Spinal cord (tissue), 10 donors: ENCODE data around the gene DAB2. TPM values are rescaled to one million over a fixed set of nuclear protein-coding genes. Genes with fewer than 3 reads are reported as not detected.
"Not testable (repeated sequence)": the region's sequence is repeated elsewhere in the genome, so short reads cannot be mapped to it uniquely, and the experiment has no call there.

Experiments
- DNase-seq, 6 donors: peaks; one replicate each; pipeline versions ENCODE4 v3.0.0 to v3.0.0-alpha.2; 2013 to 2015; ENCODE audit warnings: low spot score in 6 of 6, low read depth in 4 of 6
- H3K27ac ChIP-seq: one replicate; pipeline ENCODE4 v1.5.1; 2013; ENCODE audit warnings: low read depth, low read length, control low read depth
- H3K27me3 ChIP-seq: one replicate; pipeline ENCODE4 v1.6.1; 2013; ENCODE audit warnings: low read length; ENCODE audit not compliant: control insufficient read depth, insufficient read depth
- H3K36me3 ChIP-seq: one replicate; pipeline ENCODE4 v1.6.1; 2013; ENCODE audit warnings: low read length; ENCODE audit not compliant: control insufficient read depth, insufficient read depth
- H3K4me1 ChIP-seq: one replicate; pipeline ENCODE4 v1.6.1; 2013; ENCODE audit warnings: low read length; ENCODE audit not compliant: control insufficient read depth, insufficient read depth
- H3K4me3 ChIP-seq: one replicate; pipeline ENCODE4 v1.5.1; 2013; ENCODE audit warnings: low read depth, low read length, control low read depth
- H3K9me3 ChIP-seq: one replicate; pipeline ENCODE4 v1.6.1; 2013; ENCODE audit warnings: low read length; ENCODE audit not compliant: control insufficient read depth, insufficient read depth
- WGBS: methylation state at CpG from one replicate; pipeline ENCODE4 v1.1.5; 2013; ENCODE audit warnings: missing lambda C conversion rate; ENCODE audit not compliant: insufficient coverage; 5-methylcytosine and 5-hydroxymethylcytosine counted together
- polyA plus RNA-seq, 2 donors: library from polyadenylated mRNA; unstranded; fragments of 120-200 nt; gene quantifications; one replicate each; pipeline ENCODE4 v1.2.1, GENCODE V29; 2013; ENCODE audit not compliant: insufficient read length in 2 of 2
- total RNA-seq, 2 donors: library from RNA; depleted of rRNA in 1 of 2; stranded (reverse); fragments of 120-200 nt in 1 of 2; fragments of >200 nt in 1 of 2; gene quantifications; one replicate each; pipeline versions ENCODE4 v1.2.3 to v1.2.4, GENCODE V29; 2013 to 2014
- donor health status: healthy.

DAB2 gene
- total and polyA plus RNA-seq, 4 donors, result 21.5 to 98.7 (median 49.8) TPM

- Histone ChIP-seq H3K4me1 (no peaks in the 10 kb centered on the region), H3K27me3 (no peaks in the 10 kb centered on the region), H3K9me3 (no peaks in the 10 kb centered on the region), H3K4me3 (no peak overlapping the region), H3K27ac (no peak overlapping the region), H3K36me3 (no peaks in the 10 kb centered on the region)
- no peak for DNase-seq
- WGBS, result no CpG with 5 or more reads among the region's 1 CpG
Measured at GRCh38 chr5:39340506-39340905, 84.3 kb downstream of the DAB2 start.

- Histone ChIP-seq H3K27ac (no peak overlapping the region), H3K4me1 (no peaks in the 10 kb centered on the region), H3K9me3 (no peaks in the 10 kb centered on the region), H3K4me3 (no peak overlapping the region), H3K36me3 (no peaks in the 10 kb centered on the region), H3K27me3 (no peaks in the 10 kb centered on the region)
- peak in 1 of 6 donors; percentile 4 for DNase-seq
- WGBS, result no CpG with 5 or more reads among the region's 1 CpG
Measured at GRCh38 chr5:39337252-39337915, 87.4 kb downstream of the DAB2 start.

- H3K36me3 ChIP-seq, H3K9me3 ChIP-seq, H3K27me3 ChIP-seq, H3K27ac ChIP-seq, H3K4me1 ChIP-seq, H3K4me3 ChIP-seq, DNase-seq: not testable (repeated sequence)
- WGBS, result 96% methylated on average over 4 of the region's 27 CpGs
Measured at GRCh38 chr5:39334296-39334695, 90.5 kb downstream of the DAB2 start.

- no peak overlapping the region for H3K27ac ChIP-seq
- H3K27me3 ChIP-seq, result no peaks in the 10 kb centered on the region
- no peaks in the 10 kb centered on the region for H3K36me3 ChIP-seq
- no peak for DNase-seq
- H3K4me3 ChIP-seq, result no peak overlapping the region
- H3K9me3 ChIP-seq, result no peaks in the 10 kb centered on the region
- H3K4me1 ChIP-seq, result no peaks in the 10 kb centered on the region
- no CpG with 5 or more reads among the region's 1 CpG for WGBS
Measured at GRCh38 chr5:39333104-39333503, 91.7 kb downstream of the DAB2 start.

- WGBS, result 89% methylated on average over 1 of the region's 2 CpGs
- Histone ChIP-seq H3K4me1 (no peaks in the 10 kb centered on the region), H3K27me3 (no peaks in the 10 kb centered on the region), H3K27ac (no peak overlapping the region), H3K4me3 (no peak overlapping the region), H3K9me3 (no peaks in the 10 kb centered on the region), H3K36me3 (no peaks in the 10 kb centered on the region)
- peak in 1 of 6 donors; percentile 7 for DNase-seq
Measured at GRCh38 chr5:39331861-39332381, 92.9 kb downstream of the DAB2 start.

GRCh38 chr5:39328731-39329130, 96.0 kb downstream of the DAB2 start:
- Histone ChIP-seq H3K27me3 (no peaks in the 10 kb centered on the region), H3K9me3 (no peaks in the 10 kb centered on the region)
- no CpG with 5 or more reads among the region's 1 CpG for WGBS

GRCh38 chr5:39323542-39323941, 101.2 kb downstream of the DAB2 start:
- H3K36me3 ChIP-seq, result no peaks in the 10 kb centered on the region
- DNase-seq, result no peak
- H3K9me3 ChIP-seq, result peaks cover 2% of the 10 kb centered on the region
- no peak overlapping the region for H3K27ac ChIP-seq
- no peak overlapping the region for H3K4me3 ChIP-seq
- H3K4me1 ChIP-seq, result no peaks in the 10 kb centered on the region
- no peaks in the 10 kb centered on the region for H3K27me3 ChIP-seq
- no CpG with 5 or more reads among the region's 3 CpGs for WGBS

More at GRCh38 chr5:39328731-39329130, 96.0 kb downstream of the DAB2 start:
- DNase-seq, result no peak
- Histone ChIP-seq H3K4me1 (no peaks in the 10 kb centered on the region), H3K4me3 (no peak overlapping the region), H3K36me3 (no peaks in the 10 kb centered on the region), H3K27ac (no peak overlapping the region)

Other genes with a start within 250 kb of the DAB2 start
- gene FYB1, start 205.4 kb downstream of the DAB2 start, total RNA-seq, result 10 to 100 TPM in 1 of 2 donors, 1 to 10 TPM in 1; 4.6 to 18.6 TPM
- gene FYB1, start 205.4 kb downstream of the DAB2 start, polyA plus RNA-seq, result 10 to 100 TPM in 1 of 2 donors, 1 to 10 TPM in 1; 6.0 to 12.7 TPM
- under 1 TPM in 1 of 2 donors, not detected in 1; 0.10 TPM for gene C9, start 60.5 kb downstream of the DAB2 start, total RNA-seq
- under 1 TPM in 1 of 2 donors, not detected in 1; 0.08 TPM for gene C9, start 60.5 kb downstream of the DAB2 start, polyA plus RNA-seq